MM.1S (cell line): ENCODE results near the gene ITCH.
"Not testable (repeated sequence)": the region's sequence is repeated elsewhere in the genome, so short reads cannot be mapped to it uniquely, and the experiment has no call there.

ENCODE experiments used
- DNase-seq: peaks from one replicate; pipeline ENCODE4 v3.0.0-alpha.2; 2015
- H2AFZ ChIP-seq: fragments of 300-600 bp; sonication (generic); 2 replicates; pipeline ENCODE4 v1.6.0; 2016; ENCODE audit warnings: antibody characterized with exemption, low read length
- H3F3A ChIP-seq: fragments of 300-600 bp; sonication (generic); 2 replicates; pipeline ENCODE4 v1.6.1; 2016; ENCODE audit warnings: mild to moderate bottlenecking, antibody characterized with exemption, low read length, moderate library complexity, mixed read lengths; ENCODE audit not compliant: insufficient read depth
- H3K27ac ChIP-seq: fragments of 300-600 bp; sonication (generic); 2 replicates; pipeline ENCODE4 v1.5.1; 2016; ENCODE audit warnings: mild to moderate bottlenecking, low read length
- H3K27me3 ChIP-seq: fragments of 300-600 bp; sonication (generic); replicated peaks from 2 replicates; pipeline ENCODE4 v1.6.0; 2016; ENCODE audit warnings: low read length; ENCODE audit not compliant: insufficient read depth
- H3K36me3 ChIP-seq: fragments of 300-600 bp; sonication (generic); replicated peaks from 2 replicates; pipeline ENCODE4 v1.6.1; 2016; ENCODE audit warnings: mild to moderate bottlenecking, low read length, mixed read lengths; ENCODE audit not compliant: insufficient read depth
- H3K4me1 ChIP-seq: fragments of 300-600 bp; sonication (generic); 2 replicates; pipeline ENCODE4 v1.6.1; 2016; ENCODE audit warnings: low read length, mixed read lengths
- H3K4me2 ChIP-seq: fragments of 300-600 bp; sonication (generic); 2 replicates; pipeline ENCODE4 v1.6.0; 2016; ENCODE audit warnings: low read depth, low read length
- H3K4me3 ChIP-seq: fragments of 300-600 bp; sonication (generic); 2 replicates; pipeline ENCODE4 v1.5.1; 2016; ENCODE audit warnings: low read length, mixed read lengths
- H3K79me2 ChIP-seq: fragments of 300-600 bp; sonication (generic); 2 replicates; pipeline ENCODE4 v1.6.1; 2016; ENCODE audit warnings: mixed run types, low read length, mixed read lengths
- H3K9ac ChIP-seq: fragments of 300-600 bp; sonication (generic); 2 replicates; pipeline ENCODE4 v1.6.1; 2016; ENCODE audit warnings: low read length, mixed read lengths
- H3K9me2 ChIP-seq: fragments of 300-600 bp; sonication (generic); replicated peaks from 2 replicates; pipeline ENCODE4 v1.6.1; 2016; ENCODE audit warnings: mild to moderate bottlenecking, low read length, mixed read lengths; ENCODE audit not compliant: insufficient read depth
- H3K9me3 ChIP-seq: fragments of 300-600 bp; sonication (generic); replicated peaks from 2 replicates; pipeline ENCODE4 v1.6.1; 2016; ENCODE audit warnings: mild to moderate bottlenecking, low read length, mixed read lengths; ENCODE audit not compliant: insufficient read depth
- H4K20me1 ChIP-seq: fragments of 300-600 bp; sonication (generic); 2 replicates; pipeline ENCODE4 v1.6.1; 2016; ENCODE audit warnings: mild to moderate bottlenecking, low read length, moderate library complexity, mixed read lengths; ENCODE audit not compliant: insufficient read depth
- CTCF ChIP-seq: fragments of 300-600 bp; sonication (generic); IDR thresholded peaks from 2 replicates; pipeline ENCODE4 v1.5.1; 2016; ENCODE audit warnings: antibody characterized with exemption, low read length, mixed read lengths
- EZH2 ChIP-seq: fragments of 300-600 bp; sonication (generic); optimal IDR thresholded peaks from 2 replicates; pipeline ENCODE3; 2017; ENCODE audit warnings: low read depth, mild to moderate bottlenecking, antibody characterized with exemption, low read length, mixed read lengths
- EZH2phosphoT487 ChIP-seq: fragments of 300-600 bp; sonication (generic); IDR thresholded peaks from 2 replicates; pipeline ENCODE4 v1.6.1; 2018; ENCODE audit warnings: antibody characterized with exemption, low read length

The ITCH gene

GRCh38 chr20:34347571-34347970, 15.5 kb upstream of the ITCH start:
- DNase-seq, result no peak
- no peaks in the 10 kb centered on the region for H4K20me1 ChIP-seq
- no peaks in the 10 kb centered on the region for H3K79me2 ChIP-seq
- H3K4me1 ChIP-seq, result no peaks in the 10 kb centered on the region
- H3K4me3 ChIP-seq, result no peak overlapping the region
- no peaks in the 10 kb centered on the region for H3F3A ChIP-seq
- H3K4me2 ChIP-seq, result no peak overlapping the region
- H3K36me3 ChIP-seq, result no peaks in the 10 kb centered on the region
- H3K9me3 ChIP-seq, result no peaks in the 10 kb centered on the region
- TF ChIP-seq EZH2phosphoT487 (no peak), CTCF (no peak), EZH2 (no peak)
- H3K27ac ChIP-seq, result no peak overlapping the region
- H3K9ac ChIP-seq, result no peak overlapping the region
- no peaks in the 10 kb centered on the region for H3K27me3 ChIP-seq
- no peaks in the 10 kb centered on the region for H3K9me2 ChIP-seq
- H2AFZ ChIP-seq, result no peak overlapping the region

GRCh38 chr20:34350095-34350494, 13.0 kb upstream of the ITCH start:
- H3K9me2 ChIP-seq, result no peaks in the 10 kb centered on the region
- no peaks in the 10 kb centered on the region for H4K20me1 ChIP-seq
- H2AFZ ChIP-seq, result no peak overlapping the region
- no peak for DNase-seq
- no peaks in the 10 kb centered on the region for H3K36me3 ChIP-seq
- no peaks in the 10 kb centered on the region for H3K4me1 ChIP-seq
- H3K9ac ChIP-seq, result no peak overlapping the region
- H3K79me2 ChIP-seq, result no peaks in the 10 kb centered on the region
- H3K27ac ChIP-seq, result no peak overlapping the region
- no peak for TF ChIP-seq EZH2phosphoT487
- TF ChIP-seq EZH2, result no peak
- no peak for TF ChIP-seq CTCF
- H3K4me2 ChIP-seq, result no peak overlapping the region
- H3K4me3 ChIP-seq, result no peak overlapping the region
- H3K9me3 ChIP-seq, result no peaks in the 10 kb centered on the region
- H3F3A ChIP-seq, result no peaks in the 10 kb centered on the region
- H3K27me3 ChIP-seq, result no peaks in the 10 kb centered on the region

GRCh38 chr20:34353467-34353866, 9.6 kb upstream of the ITCH start:
- not testable (repeated sequence) for DNase-seq, H3K27me3 ChIP-seq, H3F3A ChIP-seq, H3K4me3 ChIP-seq, H2AFZ ChIP-seq, H3K79me2 ChIP-seq, H3K4me2 ChIP-seq, H3K9ac ChIP-seq, H3K4me1 ChIP-seq, H3K27ac ChIP-seq, H3K9me3 ChIP-seq, H4K20me1 ChIP-seq, H3K9me2 ChIP-seq, H3K36me3 ChIP-seq

DNA sequence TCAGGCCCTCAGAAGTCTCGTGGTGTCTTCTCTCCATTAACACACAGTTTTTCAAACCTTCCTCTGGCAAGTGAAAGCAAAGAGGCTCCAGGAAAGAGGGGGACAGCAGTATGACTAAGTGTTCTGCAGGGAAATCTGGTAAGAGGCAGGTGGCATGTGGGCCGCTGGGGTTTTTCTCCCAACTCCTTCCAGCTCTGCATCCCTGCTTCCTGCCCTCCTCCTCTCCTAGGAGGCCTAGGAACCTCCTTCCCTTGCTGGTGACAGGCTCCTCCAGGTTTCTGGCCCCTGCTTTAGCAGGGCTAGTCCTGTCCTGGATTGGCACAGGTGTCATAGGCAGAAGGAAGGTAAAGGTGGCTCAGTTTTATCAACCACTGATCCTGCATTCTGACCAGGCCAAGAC, 7.6 kb upstream of the ITCH start:
- DNase-seq, result no peak
- no peak for TF ChIP-seq CTCF
- no peak for TF ChIP-seq EZH2phosphoT487
- no peak for TF ChIP-seq EZH2
- Histone ChIP-seq H3K4me3 (no peak overlapping the region), H3K27ac (no peak overlapping the region), H3K27me3 (no peaks in the 10 kb centered on the region), H3K79me2 (no peaks in the 10 kb centered on the region), H3K9me2 (no peaks in the 10 kb centered on the region), H3F3A (no peaks in the 10 kb centered on the region), H3K36me3 (no peaks in the 10 kb centered on the region), H4K20me1 (no peaks in the 10 kb centered on the region), H3K9me3 (no peaks in the 10 kb centered on the region), H3K4me1 (no peaks in the 10 kb centered on the region), H3K4me2 (no peak overlapping the region), H2AFZ (no peak overlapping the region; the same call in 1 of the 2 replicates), H3K9ac (no peak overlapping the region)

GRCh38 chr20:34359729-34360128, 3.3 kb upstream of the ITCH start:
- H3F3A ChIP-seq, H3K36me3 ChIP-seq, H3K4me2 ChIP-seq, H3K9me3 ChIP-seq, H3K9me2 ChIP-seq, H2AFZ ChIP-seq, H3K27me3 ChIP-seq, H3K4me3 ChIP-seq, H3K4me1 ChIP-seq, H3K9ac ChIP-seq, H4K20me1 ChIP-seq, DNase-seq, H3K27ac ChIP-seq: not testable (repeated sequence)
- peaks cover 17% of the 10 kb centered on the region for H3K79me2 ChIP-seq
